Testis (tissue), 2 donors: ENCODE measurements around the gene PNMA8B.

ENCODE experiments used
- CTCF ChIP-seq, 3 experiments: fragments of 450-650 bp in 2 of 3; fragments of 200-600 bp in 1 of 3; sonication (generic) in 1 of 3; IDR thresholded peaks; one replicate each; pipeline ENCODE4 v1.5.1; 2016 to 2019; ENCODE audit warnings: antibody characterized with exemption in 3 of 3, mild to moderate bottlenecking in 2 of 3, moderate library complexity in 1 of 3
- POLR2A ChIP-seq: fragments of 450-650 bp; IDR thresholded peaks from one replicate; pipeline ENCODE4 v1.6.1; 2017; ENCODE audit warnings: antibody characterized with exemption, mild to moderate bottlenecking, moderate library complexity

- TF ChIP-seq CTCF (IDR thresholded peaks at IDR 0.05) (no peak), POLR2A (no peak)
Measured at GRCh38 chr19:46515290-46515609, 19.6 kb upstream of the PNMA8B start.
